T-helper 1 cell treated with Interleukin-12 subunit alpha and Interleukin-12 subunit beta and Interleukin-4 antibody, amounts not matched to agents 30 ng/mL and 1 ng/mL, for 36 hours (primary cell): ENCODE data around the gene YAF2. TPM values are rescaled to one million over a fixed set of nuclear protein-coding genes. Genes with fewer than 3 reads are reported as not detected.

Source experiments
- intact Hi-C: fragments of 100-400 bp; cut with micrococcal nuclease; formaldehyde crosslinking; loops from one replicate; pipeline ENCODE4 v1.15.1; 2024
- total RNA-seq: library from RNA; stranded (reverse); gene quantifications from 2 replicates; pipeline ENCODE4 v1.2.3, GENCODE V29; 2022

The YAF2 gene
- 51.5 and 53.1 TPM in 2 replicates for total RNA-seq

- intact Hi-C loops: loop anchor here (1.0 to 5.0 kb wide), 6 partner anchors 59 to 1568 kb away; partner anchors contain the start of genes GXYLT1, IRAK4, PPHLN1 and PUS7L
These were observed at the start of gene YAF2 for GRCh38 chr12:42238240-42239140. Gene YAF2, minus strand, starts transcription at chr12:42238248. Its CDS starts 68 bp downstream, at chr12:42238180.

GRCh38 chr12:42286741-42287140 is 48.7 kb upstream of the YAF2 start:
- intact Hi-C loops: no loop called here

DNA sequence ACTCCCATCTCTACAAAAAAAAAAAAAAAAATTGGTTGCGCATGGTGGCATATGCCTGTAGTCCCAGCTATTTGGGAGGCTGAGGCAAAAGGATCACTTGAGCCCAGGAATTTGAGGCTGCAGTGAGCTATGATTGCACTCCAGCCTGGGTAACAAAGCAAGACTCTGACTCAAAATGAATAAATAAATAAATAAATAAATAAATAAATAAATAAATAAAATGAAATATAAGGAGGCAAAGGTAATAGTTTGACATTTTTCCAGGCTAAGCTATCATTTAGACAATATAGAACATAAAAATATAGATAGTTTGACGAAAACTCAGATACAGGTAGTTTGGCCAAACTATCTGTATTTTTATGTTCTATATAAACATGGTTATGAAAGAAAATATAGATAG is 47.4 kb upstream of the YAF2 start:
- intact Hi-C loops: no loop called here

DNA sequence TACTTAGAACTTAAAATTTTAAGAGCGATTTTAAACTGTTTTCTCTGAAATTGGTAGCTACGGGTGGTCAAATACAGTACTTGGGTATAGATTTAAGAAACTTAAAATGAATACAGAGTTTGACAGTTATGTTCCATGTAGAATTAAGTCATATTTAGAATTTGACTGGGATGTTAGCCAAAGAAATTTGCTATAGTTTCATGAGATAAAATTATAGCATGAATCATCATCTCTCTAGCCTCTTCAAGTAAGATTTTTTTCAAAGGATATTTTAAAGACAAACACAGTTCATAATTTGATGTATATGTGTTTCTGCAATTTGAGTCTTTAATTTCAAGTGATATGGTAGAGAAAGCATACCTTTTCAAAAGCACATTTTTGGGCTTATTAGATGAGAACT is 46.8 kb upstream of the YAF2 start:
- intact Hi-C loops: no loop called here

DNA sequence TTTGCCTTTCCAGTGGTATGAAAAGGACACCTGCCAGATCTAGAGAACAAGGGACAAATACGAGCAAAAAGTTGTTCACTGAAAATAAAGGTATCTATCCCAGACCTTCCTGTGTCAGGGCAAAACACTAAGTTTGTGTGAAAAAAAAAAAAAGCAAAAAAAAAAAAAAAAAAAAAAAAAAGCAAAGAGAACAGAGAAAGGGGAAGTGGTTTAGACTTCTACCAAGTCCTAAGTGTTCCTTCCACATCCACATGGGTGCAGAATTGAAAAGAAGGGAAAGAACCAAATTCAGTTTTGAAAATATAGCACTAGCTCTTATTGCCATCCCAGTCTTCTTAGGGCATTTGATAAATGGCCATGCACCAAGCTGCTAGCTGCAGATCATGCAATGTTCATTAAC is 46.1 kb upstream of the YAF2 start:
- intact Hi-C loops: no loop called here

- intact Hi-C loops: no loop called here
These were observed 45.7 kb upstream of the YAF2 start for GRCh38 chr12:42283739-42284138.

GRCh38 chr12:42282294-42282693 is 44.2 kb upstream of the YAF2 start:
- intact Hi-C loops: no loop called here

GRCh38 chr12:42281844-42282243 is 43.8 kb upstream of the YAF2 start:
- intact Hi-C loops: no loop called here

- intact Hi-C loops: no loop called here
These were observed 43.2 kb upstream of the YAF2 start for GRCh38 chr12:42281278-42281677.

DNA sequence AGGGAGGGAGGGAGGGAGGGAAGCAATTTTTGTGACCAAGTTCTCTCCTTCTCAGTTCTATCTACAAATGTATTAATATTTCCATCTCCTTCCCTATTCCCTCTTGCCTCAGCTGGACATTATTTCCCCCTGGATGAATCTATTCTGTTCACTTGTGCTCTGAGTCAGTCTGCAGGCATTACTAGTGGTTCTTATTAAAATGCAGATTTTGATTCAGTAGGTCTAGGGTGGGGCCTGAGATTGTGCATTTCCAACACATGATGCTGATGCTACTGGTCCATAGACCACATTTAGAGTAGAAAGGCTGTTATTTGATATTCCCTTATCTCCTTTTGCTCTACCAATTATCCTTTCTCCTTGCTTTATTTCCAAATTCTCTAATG is 40.1 kb upstream of the YAF2 start:
- intact Hi-C loops: no loop called here

DNA sequence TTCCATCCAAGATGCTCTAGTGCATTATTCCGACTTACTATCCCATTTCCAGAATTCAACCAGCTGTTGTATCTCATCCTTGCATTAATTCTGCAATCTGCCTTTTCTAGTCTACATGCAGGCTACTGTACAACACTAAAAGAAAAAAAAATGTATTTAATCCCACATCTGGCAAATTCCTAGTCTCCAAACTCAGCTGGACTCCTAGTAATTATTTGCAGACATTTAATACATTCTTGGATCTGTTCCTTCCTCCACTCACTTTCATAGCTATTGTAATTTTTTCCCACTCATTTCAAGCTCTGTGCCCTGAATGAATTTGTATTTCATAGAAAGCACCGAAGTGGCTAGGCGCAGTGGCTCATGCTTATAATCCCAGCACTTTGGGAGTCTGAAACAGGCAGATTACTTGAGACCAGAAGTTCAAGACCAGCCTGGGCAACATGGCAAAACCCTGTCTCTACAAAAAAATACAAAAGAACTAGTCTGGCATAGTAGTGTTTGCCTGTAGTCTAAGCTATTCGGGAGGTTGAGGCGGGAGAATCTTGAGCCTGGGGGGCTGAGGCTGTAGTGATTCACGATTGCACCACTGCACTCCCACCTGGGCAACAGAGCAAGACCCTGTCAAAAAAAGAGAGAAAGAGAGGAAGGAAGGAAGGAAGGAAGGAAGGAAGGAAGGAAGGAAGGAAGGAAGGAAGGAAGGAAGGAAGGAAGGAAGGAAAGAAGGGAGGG is 39.5 kb upstream of the YAF2 start:
- intact Hi-C loops: no loop called here

- intact Hi-C loops: no loop called here
These were observed 37.5 kb upstream of the YAF2 start for GRCh38 chr12:42275499-42275898.

DNA sequence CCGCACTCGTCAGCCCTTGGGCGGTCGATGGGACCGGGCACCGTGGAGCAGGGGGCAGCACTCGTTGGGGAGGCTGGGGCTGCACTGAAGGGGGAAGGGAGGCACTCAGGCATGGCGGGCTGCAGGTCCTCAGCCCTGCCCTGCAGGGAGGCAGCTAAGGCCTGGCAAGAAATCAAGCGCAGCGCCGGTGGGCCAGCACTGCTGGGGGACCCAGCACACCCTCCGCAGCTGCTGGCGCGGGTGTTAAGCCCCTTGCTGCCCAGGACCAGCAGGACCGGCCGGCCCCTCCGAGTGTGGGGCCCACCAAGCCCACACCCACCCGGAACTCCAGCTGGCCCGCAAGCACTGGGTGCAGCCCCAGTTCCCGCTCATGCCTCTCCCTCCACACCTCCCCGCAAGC is 35.7 kb upstream of the YAF2 start:
- intact Hi-C loops: no loop called here

DNA sequence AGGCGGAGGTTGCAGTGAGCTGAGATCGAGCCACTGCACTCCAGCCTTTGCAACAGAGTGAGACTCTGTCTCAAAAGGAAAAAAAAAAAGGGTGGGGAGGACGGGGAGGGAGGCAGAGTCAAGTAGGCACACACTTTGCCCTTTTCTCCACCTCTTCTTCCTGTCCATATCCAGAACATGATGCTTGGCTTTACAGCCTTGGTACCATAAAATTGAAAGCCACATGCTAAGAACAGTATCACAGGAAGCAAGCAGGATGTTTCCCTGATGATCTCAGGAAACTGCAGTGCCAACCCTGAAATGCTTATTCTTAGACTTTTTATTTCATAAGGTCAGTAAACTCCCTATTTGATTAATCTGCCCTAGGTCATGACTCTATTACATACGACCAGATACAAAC is 32.5 kb upstream of the YAF2 start:
- intact Hi-C loops: no loop called here

DNA sequence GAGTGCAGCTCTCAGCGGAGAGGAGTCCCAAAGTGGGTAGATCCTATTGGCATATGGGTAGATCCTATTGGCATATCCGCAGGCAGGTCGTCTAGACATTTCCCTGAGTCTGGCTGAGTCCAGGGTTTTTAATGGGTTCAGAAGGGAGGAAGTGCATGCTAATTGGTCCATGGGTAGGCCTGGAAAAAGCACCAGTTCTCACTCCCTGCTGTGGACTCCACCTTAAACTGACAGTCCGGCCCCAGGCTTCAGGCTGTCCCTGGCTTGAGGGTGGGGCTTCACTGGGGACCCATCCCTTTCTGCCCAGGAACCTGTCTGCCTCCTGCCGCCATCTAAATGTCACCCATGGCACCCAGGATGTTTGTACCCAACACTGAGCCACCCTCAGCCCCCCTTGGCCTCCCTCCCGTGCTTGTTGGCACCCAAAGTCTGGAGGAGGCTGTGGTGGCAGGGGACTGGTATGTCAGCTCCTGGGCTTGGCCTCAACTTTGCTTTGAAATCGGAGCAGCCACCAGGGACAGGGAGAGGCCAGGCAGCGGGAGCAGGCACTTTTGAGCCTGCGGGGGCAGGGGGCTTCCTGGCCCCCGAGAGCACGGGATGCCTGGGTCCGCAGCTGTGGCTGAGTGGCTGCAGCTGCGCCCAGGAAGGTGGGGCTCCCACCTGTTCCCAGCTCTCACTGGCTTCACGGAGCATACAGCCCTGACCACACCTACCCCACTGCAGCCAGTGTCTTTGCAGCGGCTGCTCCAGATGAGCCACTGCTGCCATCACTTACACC is 29.6 kb upstream of the YAF2 start:
- intact Hi-C loops: no loop called here

DNA sequence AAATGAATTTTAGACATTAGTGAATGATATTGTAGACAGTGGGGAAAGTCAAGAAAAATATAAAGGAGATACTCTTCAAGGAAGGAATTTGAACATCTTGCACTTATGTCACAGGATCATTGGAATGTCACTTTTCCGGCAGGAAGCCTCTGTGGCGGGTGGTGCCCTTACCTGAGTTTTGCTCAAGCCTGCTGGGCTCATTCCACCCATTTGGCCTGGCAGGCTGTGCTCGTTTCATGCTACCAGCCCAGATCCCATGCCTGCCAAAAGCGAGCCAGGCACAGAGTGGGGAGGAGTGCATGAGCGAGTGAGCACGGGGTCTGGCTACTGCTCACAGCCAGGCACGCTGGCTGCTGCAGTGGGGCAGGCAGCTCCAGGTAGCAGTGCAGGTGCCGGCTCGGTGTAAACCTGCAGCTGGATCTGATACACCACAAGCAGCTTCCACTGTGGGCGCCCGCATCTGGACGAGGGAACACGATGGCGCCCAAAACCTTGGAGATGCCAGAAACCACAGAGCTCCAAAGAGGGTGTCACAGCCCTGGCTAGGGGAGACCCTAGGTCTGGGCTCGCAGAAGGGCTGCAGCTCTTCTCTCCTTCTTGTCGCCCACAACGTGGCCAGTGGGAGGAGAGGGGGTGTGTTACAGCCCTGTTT is 28.7 kb upstream of the YAF2 start:
- intact Hi-C loops: no loop called here

- intact Hi-C loops: no loop called here
These were observed 24.2 kb upstream of the YAF2 start for GRCh38 chr12:42262271-42262670.

- intact Hi-C loops: no loop called here
These were observed 23.7 kb upstream of the YAF2 start for GRCh38 chr12:42261708-42262107.

DNA sequence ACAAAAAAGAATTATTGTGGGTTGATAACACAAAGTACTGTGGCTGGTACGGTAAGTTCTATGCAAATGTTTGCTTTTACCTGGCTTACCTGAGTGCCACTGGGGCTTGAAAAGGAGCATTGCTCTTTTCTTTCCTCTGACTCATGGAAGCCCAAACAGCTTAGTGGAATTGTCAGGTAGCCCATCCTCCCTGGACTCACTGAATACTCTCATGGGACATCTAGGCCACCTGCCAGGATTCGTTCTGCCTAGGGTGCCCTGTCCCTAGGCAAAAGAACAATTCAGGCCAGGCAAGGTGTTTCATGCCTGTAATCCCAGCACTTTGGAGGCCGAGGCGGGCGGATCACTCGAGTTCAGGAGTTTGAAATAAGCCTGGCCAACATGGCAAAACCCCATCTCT is 22.5 kb upstream of the YAF2 start:
- intact Hi-C loops: no loop called here

DNA sequence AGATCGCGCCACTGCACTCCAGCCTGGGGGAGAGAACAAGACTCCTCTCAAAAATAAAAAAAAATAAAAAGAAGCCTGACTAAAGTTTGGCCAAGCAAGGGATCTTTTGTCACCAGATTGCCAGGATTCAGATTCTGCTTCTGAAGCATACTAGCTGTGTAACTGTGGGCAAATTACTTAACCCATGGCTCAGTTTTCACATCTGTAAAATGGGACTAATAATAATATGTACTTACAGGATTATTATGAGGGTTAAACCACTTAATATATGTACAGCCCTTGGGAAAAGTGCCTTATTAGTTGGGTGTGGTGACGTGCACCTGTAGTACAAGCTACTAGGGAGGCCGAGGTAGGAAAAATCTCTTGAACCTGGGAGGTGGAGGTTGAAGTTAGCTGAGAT is 21.7 kb upstream of the YAF2 start:
- intact Hi-C loops: no loop called here

GRCh38 chr12:42255866-42256261 is 17.8 kb upstream of the YAF2 start:
- intact Hi-C loops: no loop called here
